Heart right ventricle (tissue), 16 donors: ENCODE measurements around the gene PKNOX2. TPM values are rescaled to one million over a fixed set of nuclear protein-coding genes. Genes with fewer than 3 reads are reported as not detected.

Source experiments
- ATAC-seq, 8 donors: fragments of 200-7000 bp; cut with Tn5 transposase; one replicate each; pipeline ENCODE4 v1.9.1; 2020; ENCODE audit warnings: mild to moderate bottlenecking in 8 of 8, moderate library complexity in 8 of 8, moderate number of reproducible peaks in 1 of 8
- DNase-seq, 2 donors: peaks; one replicate each; pipeline ENCODE4 v3.0.0-alpha.2; 2020
- H3K27ac ChIP-seq, 10 donors: fragments of 200-600 bp; sonication (generic) in 2 of 10; one replicate each; pipeline versions ENCODE4 v1.5.0 to v1.8.0; 2020 to 2022; ENCODE audit warnings: mild to moderate bottlenecking in 3 of 10
- H3K27me3 ChIP-seq, 7 donors: fragments of 200-600 bp; one replicate each; pipeline ENCODE4 v1.8.0; 2021 to 2022; ENCODE audit warnings: mild to moderate bottlenecking in 2 of 7
- H3K36me3 ChIP-seq, 9 donors: fragments of 200-600 bp; sonication (generic) in 1 of 9; one replicate each; pipeline versions ENCODE4 v1.5.0 to v1.8.0; 2020 to 2022; ENCODE audit warnings: mild to moderate bottlenecking in 2 of 9
- H3K4me1 ChIP-seq, 9 donors: fragments of 200-600 bp; sonication (generic) in 1 of 9; one replicate each; pipeline versions ENCODE4 v1.5.0 to v1.8.0; 2020 to 2022; ENCODE audit warnings: mild to moderate bottlenecking in 4 of 9
- H3K4me3 ChIP-seq, 10 donors: fragments of 200-600 bp; sonication (generic) in 2 of 10; one replicate each; pipeline versions ENCODE4 v1.5.0 to v1.8.0; 2020 to 2022; ENCODE audit warnings: mild to moderate bottlenecking in 7 of 10, moderate library complexity in 2 of 10
- H3K9me3 ChIP-seq, 11 donors: fragments of 200-600 bp in 10 of 11; sonication (generic) in 2 of 11; one replicate each; pipeline versions ENCODE4 v1.5.0 to v1.8.0; 2013 to 2022; ENCODE audit warnings: mild to moderate bottlenecking in 2 of 11, control low read depth in 1 of 11, moderate library complexity in 1 of 11
- CTCF ChIP-seq, 9 donors: fragments of 200-600 bp; sonication (generic) in 2 of 9; IDR thresholded peaks; one replicate each; pipeline versions ENCODE4 v1.5.0 to v1.8.0; 2021 to 2022; ENCODE audit warnings: antibody characterized with exemption in 9 of 9, mild to moderate bottlenecking in 5 of 9, moderate library complexity in 1 of 9
- WGBS, 2 donors: extraction: QIAGEN DNeasy Blood & Tissue Kit; methylation state at CpG; one replicate each; pipeline ENCODE4 v1.1.7; 2013; ENCODE audit warnings: inconsistent platforms in 1 of 2; 5-methylcytosine and 5-hydroxymethylcytosine counted together
- intact Hi-C, 10 donors: fragments of 100-400 bp; cut with DNase I; formaldehyde crosslinking; loops; one replicate each; pipeline versions ENCODE4 v1.11.1 to v1.14.2; 2022
- polyA plus RNA-seq, 2 donors: library from polyadenylated mRNA; stranded (reverse); fragments of 200-250 nt; gene quantifications; one replicate each; pipeline ENCODE4 v1.2.3, GENCODE V29; 2013
- total RNA-seq, 10 donors: library from RNA; stranded (reverse); fragmentation: NEBNext Ultra II Directional in 3 of 10; extraction: Animal tissue kit (Norgen Biotek cat#: 25700) in 3 of 10; gene quantifications; one replicate each; pipeline versions ENCODE4 v1.2.1 to v1.2.4, GENCODE V29; 2021 to 2023
- donor health status: Arrhythmogenic right ventricular cardiomyopathy.
- donor health status: ischemic (EF 13 %, LVEDD 7.1; RV severe dilation, severe dysfunction).
- donor health status: healthy with polysubstance abuse.
- donor health status: DM: no; HTN: yes; CAD: no.
- donor health status: DM: no; HTN: no; CAD: no.
- donor health status: ischemic (EF 25% LVEDD 6.9; RV normal size, moderate dysfunction).
- donor health status: ischemic (EF 25% LVEDD 5.7; RV mildly dilated, moderate dysfunction).
- donor health status: healthy.
- donor health status: DM: yes; HTN: yes; CAD: no.
- donor health status: Ischemic cardiomyopathy.
- donor health status: ischemic (EF 35%, LVEDD 5.7; RV mildly dilated, moderate dysfunction).
- donor health status: nonischemic (EF 11% LVEDD 7.7; RV severe dilation, severe dysfunction).
- donor health status: DM: yes; HTN: yes; CAD: no.
- donor health status: PGD.
- donor health status: ischemic (EF 29% LVEDD 5.4; RV normal size, mild dysfunction).
- donor health status: nonischemic (EF 23%, LVEDD 6.1; RV moderate dilation, normal function).

Gene PKNOX2
- total and polyA plus RNA-seq, 12 donors: 2.5 to 5.8 (median 4.5) TPM

GRCh38 chr11:125211948-125212340 is 47.4 kb downstream of the PKNOX2 start:
- H3K27ac ChIP-seq: no peak overlapping the region
- DNase-seq (no peak), ATAC-seq (no peak)
- peaks cover 0 to 44% (median 27%) of the 10 kb centered on the region in 9 donors for H3K4me1 ChIP-seq
- intact Hi-C loops: loop anchor here in 2 of 10 donors (5.0 kb wide), 1 partner anchor 40 kb away; no protein-coding TSS in a partner anchor
- H3K4me3 ChIP-seq: no peak overlapping the region
- WGBS, 2 donors: 57 to 67% methylated on average over 4 of the region's 4 CpGs
- no peak for TF ChIP-seq CTCF (IDR thresholded peaks at IDR 0.05)
- H3K27me3 ChIP-seq: no peaks in the 10 kb centered on the region
- no peaks in the 10 kb centered on the region for H3K36me3 ChIP-seq
- no peaks in the 10 kb centered on the region for H3K9me3 ChIP-seq

GRCh38 chr11:125214601-125215565 is 50.3 kb downstream of the PKNOX2 start:
- peaks cover 0 to 52% (median 27%) of the 10 kb centered on the region in 9 donors for H3K4me1 ChIP-seq
- 43 to 46% methylated on average over 18 of the region's 18 CpGs for WGBS, 2 donors
- ATAC-seq: peak; percentile 61 to 92 (median 81)

GRCh38 chr11:125215976-125216375 is 51.4 kb downstream of the PKNOX2 start:
- Histone ChIP-seq H3K4me1 (peaks cover 0 to 52% (median 27%) of the 10 kb centered on the region in 9 donors), H3K27me3 (no peaks in the 10 kb centered on the region), H3K9me3 (no peaks in the 10 kb centered on the region), H3K36me3 (no peaks in the 10 kb centered on the region), H3K27ac (peak overlapping the region in 3 of 10 donors; percentile 5 to 75 (median 71)), H3K4me3 (no peak overlapping the region)
- intact Hi-C loops: loop anchor here in 1 of 10 donors (5.0 kb wide), 1 partner anchor 49 kb away; no protein-coding TSS in a partner anchor
- DNase-seq: no peak
- no peak for ATAC-seq
- TF ChIP-seq CTCF (IDR thresholded peaks at IDR 0.05): no peak
- WGBS, 2 donors: 61 to 62% methylated on average over 6 of the region's 6 CpGs

More at GRCh38 chr11:125214601-125215565, 50.3 kb downstream of the PKNOX2 start:
- no peaks in the 10 kb centered on the region for H3K9me3 ChIP-seq
- peak; percentile 58 to 72 for DNase-seq
- no peaks in the 10 kb centered on the region for H3K27me3 ChIP-seq
- H3K4me3 ChIP-seq: no peak overlapping the region
- intact Hi-C loops: loop anchor here in 3 of 10 donors (5.0 kb wide), 2 partner anchors 43 to 48 kb away; no protein-coding TSS in a partner anchor
- no peak for TF ChIP-seq CTCF (IDR thresholded peaks at IDR 0.05)
- H3K36me3 ChIP-seq: no peaks in the 10 kb centered on the region
- peak overlapping the region in 8 of 10 donors; percentile 46 to 75 (median 62) for H3K27ac ChIP-seq

GRCh38 chr11:125218336-125218735 is 53.8 kb downstream of the PKNOX2 start:
- no peak overlapping the region for H3K4me3 ChIP-seq
- intact Hi-C loops: loop anchor here in 1 of 10 donors (5.0 kb wide), 1 partner anchor 51 kb away; no protein-coding TSS in a partner anchor
- ATAC-seq (no peak), DNase-seq (no peak)
- peaks cover 0 to 39% (median 27%) of the 10 kb centered on the region in 9 donors for H3K4me1 ChIP-seq
- H3K27me3 ChIP-seq: no peaks in the 10 kb centered on the region
- no peak overlapping the region for H3K27ac ChIP-seq
- WGBS, 2 donors: 80 to 88% methylated on average over 4 of the region's 4 CpGs
- TF ChIP-seq CTCF (IDR thresholded peaks at IDR 0.05): no peak
- no peaks in the 10 kb centered on the region for H3K9me3 ChIP-seq
- H3K36me3 ChIP-seq: no peaks in the 10 kb centered on the region
